ENCODE measurements around the gene CCDC66. TPM values are rescaled to one million over a fixed set of nuclear protein-coding genes. Genes with fewer than 3 reads are reported as not detected.

The CCDC66 gene
- total RNA-seq, 1 donor from 2014 or later: 12.6 TPM

GRCh38 chr3:56621681-56622080 lies 64.7 kb downstream of the CCDC66 start:
- no peak for DNase-seq (ENCODE audit: low read depth)

GRCh38 chr3:56622381-56622780 lies 65.4 kb downstream of the CCDC66 start:
- no peak for DNase-seq (ENCODE audit: low read depth)

- DNase-seq (ENCODE audit: low read depth): no peak
These were observed 67.8 kb downstream of the CCDC66 start for GRCh38 chr3:56624725-56625124.

- DNase-seq (ENCODE audit: low read depth): no peak
These were observed 72.1 kb downstream of the CCDC66 start for GRCh38 chr3:56629047-56629446.

GRCh38 chr3:56629451-56629850 lies 72.5 kb downstream of the CCDC66 start:
- DNase-seq (ENCODE audit: low read depth): no peak

- DNase-seq (ENCODE audit: low read depth): no peak
These were observed 74.0 kb downstream of the CCDC66 start for GRCh38 chr3:56630966-56631365.

- no peak for DNase-seq (ENCODE audit: low read depth)
These were observed 76.2 kb downstream of the CCDC66 start for GRCh38 chr3:56633181-56633580.

GRCh38 chr3:56633602-56634535 lies 76.9 kb downstream of the CCDC66 start:
- DNase-seq (ENCODE audit: low read depth): no peak

GRCh38 chr3:56645407-56645806 lies 88.4 kb downstream of the CCDC66 start:
- no peak for DNase-seq (ENCODE audit: low read depth)

- DNase-seq (ENCODE audit: low read depth): peak; percentile 17
These were observed 97.5 kb downstream of the CCDC66 start for GRCh38 chr3:56654460-56654859.

GRCh38 chr3:56655709-56656108 lies 98.7 kb downstream of the CCDC66 start:
- DNase-seq (ENCODE audit: low read depth): no peak

GRCh38 chr3:56664823-56665222 lies 107.8 kb downstream of the CCDC66 start:
- no peak for DNase-seq (ENCODE audit: low read depth)

- DNase-seq (ENCODE audit: low read depth): no peak
These were observed 111.1 kb downstream of the CCDC66 start for GRCh38 chr3:56667973-56668579.

Other genes starting within 250 kb of the CCDC66 start
- gene ERC2, start 88.7 kb upstream of the CCDC66 start, total RNA-seq: 0.32 and 0.36 TPM in 2 replicates
- gene TASOR, start 126.1 kb downstream of the CCDC66 start, total RNA-seq: 74.6 and 78.4 TPM in 2 replicates
- 16.8 and 18.7 TPM in 2 replicates for gene ARHGEF3, start 244.8 kb downstream of the CCDC66 start, total RNA-seq

Measured in myocyte (in vitro differentiated cells).